HTR-8/SVneo (cell line): ENCODE measurements around the gene PDK3.
A peak's percentile ranks its signal among the peaks of the same experiment; 100 is the strongest.

Source experiments
- DNase-seq: peaks from one replicate; pipeline ENCODE4 v3.0.0; 2011; ENCODE audit warnings: low spot score, mixed read lengths; ENCODE audit not compliant: insufficient read length
- FAIRE-seq: peaks from 2 replicates; lab custom pipeline; 2011; peaks lifted over from hg19 to GRCh38; lab: Jason Lieb, UNC

The PDK3 gene

DNA sequence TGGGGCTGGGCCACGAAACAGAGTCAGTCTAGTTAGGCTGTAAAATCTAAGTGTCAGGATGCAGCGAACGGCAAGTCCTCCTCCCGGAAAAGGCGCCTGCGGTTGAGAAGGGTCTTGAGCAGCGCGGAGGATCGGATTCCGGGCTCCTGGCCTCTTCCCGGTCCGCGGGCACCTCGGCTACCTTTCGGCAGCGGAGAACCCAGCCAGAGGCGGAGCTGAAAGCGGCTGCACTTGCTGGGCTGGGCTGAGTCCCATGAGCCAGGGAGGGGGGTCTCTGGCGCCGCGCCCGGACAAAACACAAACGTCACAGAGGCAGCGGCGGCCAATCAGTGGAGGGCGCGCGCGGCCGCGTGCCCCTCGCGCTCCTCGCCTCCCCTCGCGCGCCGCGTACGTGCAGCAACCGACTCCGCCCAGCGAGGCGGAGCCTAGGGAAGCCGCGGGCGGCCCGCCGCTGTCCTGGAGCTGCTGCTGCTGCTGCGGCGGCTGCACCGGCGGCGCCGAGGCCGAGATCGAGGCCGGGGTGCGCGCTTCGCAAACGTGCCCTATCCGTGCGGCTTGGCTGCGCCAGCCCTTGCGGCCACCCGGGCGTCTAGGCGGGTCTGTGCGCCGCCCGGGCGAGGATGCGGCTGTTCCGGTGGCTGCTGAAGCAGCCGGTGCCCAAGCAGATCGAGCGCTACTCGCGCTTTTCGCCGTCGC lies at the start of gene PDK3:
TSS of gene PDK3 (plus strand) at position 451 of the 696 bp plus-strand sequence. CDS start at position 621, 170 bp downstream.
- DNase-seq (peak; percentile 81), FAIRE-seq (peak; percentile 99)

- DNase-seq = no peak
- FAIRE-seq = no peak
Observed at GRCh38 chrX:24415921-24416320, 49.2 kb upstream of the PDK3 start.

GRCh38 chrX:24423960-24424359 lies 41.1 kb upstream of the PDK3 start:
- no peak for FAIRE-seq
- DNase-seq = no peak

DNA sequence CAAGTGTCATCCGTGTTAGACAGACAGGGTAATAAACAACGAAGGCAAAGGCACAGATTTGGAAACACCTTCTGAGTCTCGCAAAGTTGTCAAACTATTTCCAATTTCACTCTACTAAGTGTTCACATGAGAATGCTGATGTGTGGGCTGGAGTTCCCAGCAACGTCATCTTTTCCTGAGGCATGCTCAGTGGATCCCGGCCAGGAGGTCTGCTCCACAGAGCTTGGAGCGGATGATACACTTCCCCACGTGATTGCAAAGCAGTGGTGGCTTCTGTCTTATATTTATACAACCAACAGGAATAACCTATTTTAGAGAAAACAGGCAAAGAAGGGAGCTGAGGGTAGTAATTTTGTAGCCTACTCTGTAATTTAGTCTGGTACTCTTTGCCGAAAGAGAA lies 40.1 kb upstream of the PDK3 start:
- no peak for DNase-seq
- FAIRE-seq = peak; percentile 90

DNA sequence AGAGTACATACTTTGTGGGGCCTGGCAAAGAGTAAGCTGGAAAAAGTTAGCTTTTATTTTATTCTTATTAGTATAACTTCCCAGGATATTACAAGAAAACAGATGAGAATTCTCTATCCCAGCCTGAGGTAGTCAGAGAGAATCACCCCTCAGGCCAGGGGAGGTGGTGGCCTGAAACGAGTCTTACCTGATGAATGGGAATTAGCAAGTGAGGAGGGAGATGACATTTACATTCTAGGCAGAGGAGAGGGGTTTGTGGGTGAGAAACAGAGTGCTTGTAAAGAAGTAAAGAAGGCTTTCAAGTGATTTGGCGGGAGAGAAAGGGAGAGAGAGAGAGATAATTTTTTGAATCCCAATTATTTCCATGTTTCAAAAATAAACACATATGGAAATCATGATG lies 39.3 kb upstream of the PDK3 start:
- no peak for FAIRE-seq

GRCh38 chrX:24426340-24426913 lies 38.7 kb upstream of the PDK3 start:
- FAIRE-seq = peak; percentile 65
- no peak for DNase-seq

More for the DNA sequence above, 39.3 kb upstream of the PDK3 start:
- no peak for DNase-seq

DNA sequence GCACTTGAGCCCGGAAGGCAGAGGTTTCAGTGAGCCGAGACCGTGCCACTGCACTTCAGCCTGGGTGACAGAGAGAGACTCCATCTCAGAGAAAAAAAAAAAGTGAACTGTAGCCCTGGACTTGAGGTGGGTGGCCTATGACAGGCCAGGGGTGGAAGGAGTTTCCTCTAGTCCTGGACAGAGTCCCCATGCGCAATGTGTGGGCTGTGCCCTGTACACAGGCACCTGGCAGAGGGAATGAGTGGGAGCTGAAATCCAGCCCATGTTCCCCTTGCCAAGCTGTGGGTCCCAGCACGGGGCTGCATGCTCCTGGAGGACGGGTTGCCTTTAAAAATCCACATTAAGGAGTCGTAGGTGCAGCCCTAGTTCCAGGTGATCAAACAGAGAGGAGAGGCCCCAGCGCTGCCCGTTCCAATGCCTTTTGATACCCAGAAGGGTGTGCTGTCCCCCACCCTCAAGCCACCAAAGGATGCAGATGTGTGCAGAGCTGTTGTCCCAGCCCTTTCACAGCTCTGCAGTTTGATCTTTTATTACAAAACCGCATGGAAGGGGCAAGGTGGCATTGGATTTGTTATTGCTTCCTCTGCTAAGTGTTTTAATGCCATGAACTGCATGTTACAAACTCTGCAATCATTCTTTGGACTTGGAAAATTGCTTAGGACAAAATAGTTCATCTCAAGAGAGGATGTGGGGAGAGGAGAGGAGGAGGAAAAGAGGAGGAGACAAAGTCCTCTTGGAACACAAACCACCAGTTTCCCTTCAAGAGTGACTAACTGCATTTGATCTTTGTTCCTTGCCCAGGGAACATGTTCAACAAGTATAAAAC lies 38.0 kb upstream of the PDK3 start:
- FAIRE-seq (peak; percentile 33), DNase-seq (no peak)

GRCh38 chrX:24427747-24428019 lies 37.4 kb upstream of the PDK3 start:
- FAIRE-seq = peak; percentile 16
- no peak for DNase-seq

GRCh38 chrX:24428516-24428915 lies 36.6 kb upstream of the PDK3 start:
- FAIRE-seq = no peak

GRCh38 chrX:24435060-24435459 lies 30.0 kb upstream of the PDK3 start:
- FAIRE-seq = peak; percentile 33
- no peak for DNase-seq

More at GRCh38 chrX:24428516-24428915, 36.6 kb upstream of the PDK3 start:
- no peak for DNase-seq

DNA sequence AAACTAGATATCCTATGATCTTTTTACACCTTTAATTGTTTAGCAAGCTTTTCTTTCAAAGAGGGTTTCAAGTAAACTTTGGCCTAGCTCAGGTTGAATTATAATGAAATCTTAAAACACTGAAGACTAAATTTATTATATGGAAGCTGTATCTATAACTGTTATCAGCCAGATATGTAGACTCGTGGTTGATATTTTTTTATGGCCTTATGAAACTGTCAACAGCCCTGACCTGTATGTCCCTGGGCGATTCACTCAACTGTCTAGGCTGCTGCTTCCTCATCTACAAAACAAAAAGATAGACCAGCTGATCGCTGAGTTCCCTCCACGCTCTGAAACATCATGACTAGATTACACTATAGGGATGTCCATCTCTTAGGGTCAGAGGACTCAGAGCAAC lies 21.2 kb upstream of the PDK3 start:
- DNase-seq (no peak), FAIRE-seq (no peak)

DNA sequence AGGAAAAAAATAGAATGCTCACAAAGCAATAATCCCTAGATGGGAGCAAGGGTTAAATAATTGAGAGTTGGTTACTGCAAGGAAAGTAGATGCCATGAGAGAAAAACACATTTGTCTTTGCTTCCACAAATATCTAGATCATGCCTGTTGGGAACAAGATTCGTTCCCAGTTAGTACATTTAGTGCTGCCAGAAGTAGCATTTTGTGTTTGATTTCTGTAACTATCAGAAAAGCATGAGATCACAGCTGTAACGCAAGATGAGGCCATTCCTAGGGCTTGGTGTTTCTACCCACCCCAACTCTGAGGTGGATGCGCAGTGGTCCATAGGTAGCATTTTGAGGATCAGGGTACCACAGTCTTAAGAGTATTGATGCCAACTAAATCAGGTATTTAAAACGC lies 20.4 kb upstream of the PDK3 start:
- peak; percentile 74 for FAIRE-seq
- no peak for DNase-seq

- FAIRE-seq = no peak
- DNase-seq = no peak
Observed at GRCh38 chrX:24448762-24449250, 16.3 kb upstream of the PDK3 start.

- no peak for FAIRE-seq
- DNase-seq = no peak
Observed at GRCh38 chrX:24463077-24463476, 2.0 kb upstream of the PDK3 start.

DNA sequence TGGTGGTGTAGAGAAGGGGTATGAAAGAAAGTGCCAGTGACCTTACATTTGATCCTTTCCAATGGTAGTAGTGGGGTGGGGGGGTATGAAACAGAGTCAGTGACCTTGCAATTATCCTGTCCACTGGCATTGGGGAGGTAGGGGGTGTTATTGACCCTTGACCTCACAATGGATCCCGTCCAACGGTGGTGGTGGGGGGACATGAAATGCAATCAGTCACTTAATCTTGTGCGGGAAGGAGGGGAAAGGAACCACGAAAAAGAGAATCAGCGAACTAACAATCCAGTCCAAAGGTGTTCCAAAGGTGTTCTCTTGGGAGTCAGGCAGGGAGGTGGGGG lies 619 bp upstream of the PDK3 start:
- FAIRE-seq = no peak
- DNase-seq = no peak

GRCh38 chrX:24465532-24465865 lies 413 bp downstream of the PDK3 start:
- FAIRE-seq = no peak
- no peak for DNase-seq

- DNase-seq = no peak
- FAIRE-seq = peak; percentile 55
Observed at GRCh38 chrX:24466025-24466424, 939 bp downstream of the PDK3 start.

GRCh38 chrX:24468245-24468644 lies 3.2 kb downstream of the PDK3 start:
- DNase-seq (no peak), FAIRE-seq (no peak)

GRCh38 chrX:24471808-24472207 lies 6.7 kb downstream of the PDK3 start:
- FAIRE-seq (no peak), DNase-seq (no peak)

- FAIRE-seq = no peak
- DNase-seq = no peak
Observed at GRCh38 chrX:24475480-24475879, 10.4 kb downstream of the PDK3 start.

- DNase-seq = no peak
- no peak for FAIRE-seq
Observed at GRCh38 chrX:24478509-24478908, 13.4 kb downstream of the PDK3 start.
